Stimulated activated CD4-positive, alpha-beta T cell treated with anti-CD3 and anti-CD28 coated beads, Interleukin-15, amount 100 ng/mL, for 1 hour (primary cell): ENCODE data around the gene SGSM1.
"Not testable (repeated sequence)": the region's sequence is repeated elsewhere in the genome, so short reads cannot be mapped to it uniquely, and the experiment has no call there.

Experiments
- DNase-seq, 2 donors: peaks; one replicate each; pipeline ENCODE4 v3.0.0-alpha.2; 2020; ENCODE audit warnings: low read depth in 1 of 2, low spot score in 1 of 2

SGSM1 gene

GRCh38 chr22:24894220-24894975, 88.4 kb downstream of the SGSM1 start:
- no peak for DNase-seq

- DNase-seq = no peak
Observed at GRCh38 chr22:24894998-24895397, 89.0 kb downstream of the SGSM1 start.

- DNase-seq = no peak
Observed at GRCh38 chr22:24901448-24901847, 95.4 kb downstream of the SGSM1 start.

GRCh38 chr22:24905909-24906308, 99.9 kb downstream of the SGSM1 start:
- DNase-seq = no peak

GRCh38 chr22:24907101-24907500, 101.1 kb downstream of the SGSM1 start:
- DNase-seq = not testable (repeated sequence)

- no peak for DNase-seq
Observed at GRCh38 chr22:24920029-24920428, 114.0 kb downstream of the SGSM1 start.

GRCh38 chr22:24925586-24926427, 119.8 kb downstream of the SGSM1 start:
- no peak for DNase-seq

- DNase-seq = no peak
Observed at GRCh38 chr22:24926428-24926725, 120.4 kb downstream of the SGSM1 start.

GRCh38 chr22:24926849-24927579, 121.0 kb downstream of the SGSM1 start:
- DNase-seq = no peak

GRCh38 chr22:24928322-24928721, 122.3 kb downstream of the SGSM1 start:
- DNase-seq = no peak

- no peak for DNase-seq
Observed at GRCh38 chr22:24930678-24931077, 124.7 kb downstream of the SGSM1 start.

- DNase-seq = no peak
Observed at GRCh38 chr22:24935771-24936483, 129.9 kb downstream of the SGSM1 start.

- DNase-seq = no peak
Observed at GRCh38 chr22:24937114-24937513, 131.1 kb downstream of the SGSM1 start.

- DNase-seq = no peak
Observed at GRCh38 chr22:24938741-24939341, 132.8 kb downstream of the SGSM1 start.

- no peak for DNase-seq
Observed at GRCh38 chr22:24942301-24942700, 136.3 kb downstream of the SGSM1 start.

- DNase-seq = no peak
Observed at GRCh38 chr22:24944217-24944937, 138.4 kb downstream of the SGSM1 start.

- DNase-seq = no peak
Observed at GRCh38 chr22:24945430-24945829, 139.4 kb downstream of the SGSM1 start.

GRCh38 chr22:24947383-24947782, 141.4 kb downstream of the SGSM1 start:
- no peak for DNase-seq

GRCh38 chr22:24947881-24948280, 141.9 kb downstream of the SGSM1 start:
- no peak for DNase-seq
